ENCODE data around the gene POR.

The POR gene

DNA sequence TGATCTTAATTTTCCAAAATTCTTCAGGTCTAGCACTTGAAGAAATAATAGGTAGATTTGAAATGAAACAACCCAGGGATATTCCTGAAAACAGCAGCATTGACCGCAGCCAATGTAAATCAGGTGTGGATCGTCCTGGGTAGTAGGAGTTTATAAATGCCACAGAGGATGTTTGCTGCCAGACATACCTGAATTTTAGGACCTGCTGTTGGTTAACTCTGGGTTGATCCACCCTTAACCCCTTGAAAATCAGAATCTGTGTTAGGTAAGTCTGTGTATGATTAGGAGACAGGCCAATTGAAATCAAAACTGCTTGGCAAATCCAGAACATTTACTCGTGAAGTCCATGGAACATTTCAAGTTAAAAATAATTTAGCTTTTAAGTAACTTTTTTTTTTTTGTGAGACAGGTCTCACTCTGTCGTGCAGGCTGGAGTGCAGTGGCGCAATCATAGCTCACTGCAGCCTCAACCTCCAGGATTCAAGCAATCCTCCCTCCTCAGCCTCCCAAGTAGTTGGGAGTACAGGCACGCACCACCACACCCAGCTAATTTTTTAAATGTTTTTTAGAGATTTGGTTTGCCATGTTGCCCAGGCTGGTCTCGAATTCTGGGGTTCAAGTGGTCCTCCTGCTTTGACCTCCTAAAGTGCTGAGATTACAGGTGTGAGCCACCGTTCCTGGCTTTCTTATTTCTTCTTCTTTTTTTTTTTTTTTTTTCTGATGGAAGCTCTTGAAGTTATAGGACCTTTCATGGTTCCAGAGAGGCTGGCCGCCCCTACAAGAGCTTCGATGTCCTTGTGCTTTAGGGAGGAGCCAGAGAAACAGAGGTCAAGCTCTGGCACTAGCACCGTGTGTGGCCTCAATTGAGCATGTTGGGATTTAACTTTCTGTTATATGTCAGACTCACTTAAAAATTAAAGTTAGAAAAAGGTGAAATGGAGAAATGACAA, 2.0 kb downstream of the POR start:
- Histone ChIP-seq H3K27me3 (no peaks in the 10 kb centered on the region), H3K27ac (peak overlapping the region; percentile 86), H3K4me1 (ENCODE audit: control insufficient read depth in 1 of 2, insufficient read depth in 1 of 2, low read depth in 1 of 2, low read length in 1 of 2) (peaks cover 21 to 25% of the 10 kb centered on the region in 2 experiments), H3K36me3 (peaks cover 6% of the 10 kb centered on the region), H3K9me3 (no peaks in the 10 kb centered on the region), H3K4me3 (ENCODE audit: low read depth in 1 of 2, low read length in 1 of 2) (peak overlapping the region; percentile 93 to 99)
- TF ChIP-seq, protein P1, sequence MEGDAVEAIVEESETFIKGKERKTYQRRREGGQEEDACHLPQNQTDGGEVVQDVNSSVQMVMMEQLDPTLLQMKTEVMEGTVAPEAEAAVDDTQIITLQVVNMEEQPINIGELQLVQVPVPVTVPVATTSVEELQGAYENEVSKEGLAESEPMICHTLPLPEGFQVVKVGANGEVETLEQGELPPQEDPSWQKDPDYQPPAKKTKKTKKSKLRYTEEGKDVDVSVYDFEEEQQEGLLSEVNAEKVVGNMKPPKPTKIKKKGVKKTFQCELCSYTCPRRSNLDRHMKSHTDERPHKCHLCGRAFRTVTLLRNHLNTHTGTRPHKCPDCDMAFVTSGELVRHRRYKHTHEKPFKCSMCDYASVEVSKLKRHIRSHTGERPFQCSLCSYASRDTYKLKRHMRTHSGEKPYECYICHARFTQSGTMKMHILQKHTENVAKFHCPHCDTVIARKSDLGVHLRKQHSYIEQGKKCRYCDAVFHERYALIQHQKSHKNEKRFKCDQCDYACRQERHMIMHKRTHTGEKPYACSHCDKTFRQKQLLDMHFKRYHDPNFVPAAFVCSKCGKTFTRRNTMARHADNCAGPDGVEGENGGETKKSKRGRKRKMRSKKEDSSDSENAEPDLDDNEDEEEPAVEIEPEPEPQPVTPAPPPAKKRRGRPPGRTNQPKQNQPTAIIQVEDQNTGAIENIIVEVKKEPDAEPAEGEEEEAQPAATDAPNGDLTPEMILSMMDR (IDR thresholded peaks at IDR 0.05), result no peak

DNA sequence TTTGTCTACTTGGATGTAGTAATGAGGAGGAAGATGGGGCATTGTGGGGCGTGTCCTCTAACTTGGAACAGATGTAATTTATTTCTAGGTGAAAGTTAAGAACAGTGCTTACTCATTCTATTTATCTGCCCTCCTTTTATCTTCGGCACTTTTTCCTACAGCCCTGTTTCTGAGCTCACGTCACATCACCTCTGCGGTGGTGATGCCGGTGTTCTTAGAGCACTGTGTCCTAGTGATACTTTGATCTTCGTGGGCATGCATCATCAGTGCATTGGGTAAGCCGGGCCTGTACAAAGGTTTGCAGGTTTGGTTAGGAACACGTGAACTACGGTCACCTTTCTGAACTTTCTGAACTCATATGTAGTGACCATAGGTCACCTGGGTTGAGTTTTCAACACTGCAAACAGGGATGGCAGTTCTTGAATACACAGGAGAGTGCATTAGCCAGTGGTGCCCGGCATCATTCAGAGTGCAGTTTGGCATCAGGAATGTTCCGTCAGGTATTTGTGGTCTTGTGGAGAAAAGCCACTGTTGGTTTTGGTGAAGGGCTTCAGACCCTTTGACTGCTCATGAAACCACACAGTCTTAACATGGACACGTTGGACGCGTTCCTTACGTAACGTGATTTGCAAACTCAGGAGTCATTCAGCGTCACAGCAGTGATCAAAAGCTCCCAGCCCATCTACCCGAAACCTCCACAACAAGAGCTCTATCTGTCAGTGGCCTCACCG, 5.6 kb downstream of the POR start:
- no peaks in the 10 kb centered on the region for H3K9me3 ChIP-seq
- H3K36me3 ChIP-seq, result peaks cover 6% of the 10 kb centered on the region
- H3K27me3 ChIP-seq, result no peaks in the 10 kb centered on the region
- TF ChIP-seq, protein P1 (IDR thresholded peaks at IDR 0.05), result no peak
- no peak overlapping the region for H3K27ac ChIP-seq
- peaks cover 13 to 21% of the 10 kb centered on the region in 2 experiments for H3K4me1 ChIP-seq (ENCODE audit: control insufficient read depth in 1 of 2, insufficient read depth in 1 of 2, low read depth in 1 of 2, low read length in 1 of 2)
- H3K4me3 ChIP-seq (ENCODE audit: low read depth in 1 of 2, low read length in 1 of 2), result no peak overlapping the region

DNA sequence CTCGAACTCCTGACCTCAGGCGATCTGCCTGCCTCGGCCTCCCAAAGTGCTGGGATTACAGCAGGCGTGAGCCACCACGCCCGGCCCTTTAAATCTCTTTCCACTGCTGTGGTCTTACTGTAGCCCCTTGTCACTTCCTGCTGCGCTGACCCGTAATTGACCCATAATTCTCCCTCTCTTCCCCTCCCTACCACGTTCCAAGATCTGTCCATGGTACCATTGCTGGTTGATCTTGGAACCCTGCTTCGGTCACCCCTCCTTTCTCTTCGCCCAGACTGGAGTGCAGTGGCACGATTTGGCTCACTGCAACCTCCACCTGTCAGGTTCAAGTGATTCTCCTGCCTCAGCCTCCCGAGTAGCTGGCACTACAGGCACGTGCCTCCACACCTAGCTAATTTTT, 6.5 kb downstream of the POR start:
- H3K9me3 ChIP-seq, result no peaks in the 10 kb centered on the region
- H3K27me3 ChIP-seq, result no peaks in the 10 kb centered on the region
- H3K4me3 ChIP-seq (ENCODE audit: low read depth in 1 of 2, low read length in 1 of 2), result no peak overlapping the region
- no peak overlapping the region for H3K27ac ChIP-seq
- TF ChIP-seq, protein P1 (IDR thresholded peaks at IDR 0.05), result no peak
- H3K36me3 ChIP-seq, result peaks cover 6% of the 10 kb centered on the region
- H3K4me1 ChIP-seq (ENCODE audit: control insufficient read depth in 1 of 2, insufficient read depth in 1 of 2, low read depth in 1 of 2, low read length in 1 of 2), result peaks cover 5 to 13% of the 10 kb centered on the region in 2 experiments

DNA sequence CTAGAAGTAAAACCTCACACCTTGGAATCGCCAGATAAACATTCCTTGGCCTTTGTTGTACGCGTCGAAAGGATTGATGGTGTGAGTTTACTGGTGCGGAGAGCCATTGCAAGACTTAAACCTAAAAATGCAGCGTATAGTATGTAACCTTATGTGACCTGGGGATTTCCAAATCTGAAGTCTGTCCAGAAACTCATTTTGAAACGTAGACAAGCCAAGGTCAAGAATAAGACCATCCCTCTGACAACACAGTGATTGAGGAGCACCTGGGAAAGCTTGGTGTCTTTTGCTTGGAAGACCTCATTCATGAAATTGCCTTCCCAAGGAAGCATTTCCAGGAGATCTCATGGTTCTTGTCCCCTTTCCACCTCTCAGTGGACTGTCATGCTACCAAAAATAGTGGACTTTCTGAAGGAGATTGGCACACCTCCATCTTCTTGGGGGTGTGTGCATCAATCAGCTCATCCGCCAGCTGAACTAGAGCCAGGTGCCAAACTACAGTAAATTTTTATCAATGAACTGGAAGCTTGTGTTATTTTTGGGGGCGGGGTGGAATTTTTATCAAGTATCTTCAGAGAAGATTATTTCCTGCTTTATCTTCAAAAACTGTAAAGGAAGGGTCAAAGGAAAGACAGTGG, 8.1 kb downstream of the POR start:
- Histone ChIP-seq H3K27me3 (no peaks in the 10 kb centered on the region), H3K36me3 (peaks cover 6% of the 10 kb centered on the region), H3K4me3 (ENCODE audit: low read depth in 1 of 2, low read length in 1 of 2) (no peak overlapping the region), H3K9me3 (no peaks in the 10 kb centered on the region), H3K27ac (no peak overlapping the region), H3K4me1 (ENCODE audit: control insufficient read depth in 1 of 2, insufficient read depth in 1 of 2, low read depth in 1 of 2, low read length in 1 of 2) (peaks cover 0 to 7% of the 10 kb centered on the region in 2 experiments)
- TF ChIP-seq, protein P1 (IDR thresholded peaks at IDR 0.05), result no peak

DNA sequence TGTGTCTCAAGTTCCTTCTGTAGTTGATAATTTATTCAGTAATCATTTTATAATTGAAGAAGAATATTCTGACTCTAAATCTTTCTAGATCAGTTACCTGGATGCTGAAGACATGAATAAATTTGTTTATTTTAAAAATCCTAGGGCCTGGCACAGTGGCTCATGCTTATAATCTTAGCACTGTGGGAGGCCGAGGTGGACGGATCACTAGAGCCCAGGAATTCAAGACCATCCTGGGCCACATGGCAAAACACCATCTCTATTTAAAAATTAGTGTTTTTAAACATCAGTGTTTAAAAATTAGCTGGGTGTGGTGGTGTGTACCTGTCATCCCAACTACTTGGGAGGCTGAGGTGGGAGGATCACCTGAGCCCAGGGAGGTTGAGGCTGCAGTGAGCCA, 9.3 kb downstream of the POR start:
- Histone ChIP-seq H3K9me3 (no peaks in the 10 kb centered on the region), H3K27ac (no peak overlapping the region), H3K27me3 (no peaks in the 10 kb centered on the region), H3K4me1 (ENCODE audit: control insufficient read depth in 1 of 2, insufficient read depth in 1 of 2, low read depth in 1 of 2, low read length in 1 of 2) (peaks cover 0 to 7% of the 10 kb centered on the region in 2 experiments), H3K36me3 (peaks cover 11% of the 10 kb centered on the region), H3K4me3 (ENCODE audit: low read depth in 1 of 2, low read length in 1 of 2) (no peak overlapping the region)
- TF ChIP-seq, protein P1 (IDR thresholded peaks at IDR 0.05), result no peak
